Aorta (tissue), 5 donors: ENCODE results near the gene CPTP. TPM values are rescaled to one million over a fixed set of nuclear protein-coding genes. Genes with fewer than 3 reads are reported as not detected.

ENCODE experiments used
- ATAC-seq: fragments of 200-7000 bp; cut with Tn5 transposase; one replicate; pipeline ENCODE4 v1.9.1; 2022; ENCODE audit warnings: moderate library complexity; ENCODE audit not compliant: low FRiP score
- DNase-seq, 2 donors: peaks; one replicate each; pipeline ENCODE4 v3.0.0-alpha.2; 2020
- H3K27ac ChIP-seq, 2 donors: one replicate each; pipeline ENCODE4 v1.5.1; 2013; ENCODE audit warnings: low read length in 2 of 2, mild to moderate bottlenecking in 2 of 2, moderate library complexity in 2 of 2, control low read depth in 1 of 2, inconsistent platforms in 1 of 2, low read depth in 1 of 2
- H3K27me3 ChIP-seq, 2 donors: one replicate each; pipeline ENCODE4 v1.6.1; 2013; ENCODE audit warnings: control low read depth in 1 of 2, low read length in 1 of 2, mild to moderate bottlenecking in 1 of 2, moderate library complexity in 1 of 2; ENCODE audit not compliant: insufficient read depth in 2 of 2, control insufficient read depth in 1 of 2
- H3K36me3 ChIP-seq, 2 donors: one replicate each; pipeline ENCODE4 v1.6.1; 2013; ENCODE audit warnings: control low read depth in 1 of 2, low read length in 1 of 2, mild to moderate bottlenecking in 1 of 2; ENCODE audit not compliant: insufficient read depth in 2 of 2, control insufficient read depth in 1 of 2
- H3K4me1 ChIP-seq, 2 donors: one replicate each; pipeline ENCODE4 v1.6.1; 2013; ENCODE audit warnings: low read length in 2 of 2, control low read depth in 1 of 2, mild to moderate bottlenecking in 1 of 2, moderate library complexity in 1 of 2; ENCODE audit not compliant: insufficient read depth in 2 of 2, control insufficient read depth in 1 of 2
- H3K4me3 ChIP-seq, 2 donors: one replicate each; pipeline ENCODE4 v1.5.1; 2013; ENCODE audit warnings: low read length in 2 of 2, control low read depth in 1 of 2, mild to moderate bottlenecking in 1 of 2
- H3K9me3 ChIP-seq: one replicate; pipeline ENCODE4 v1.6.1; 2013; ENCODE audit warnings: mild to moderate bottlenecking, low read length; ENCODE audit not compliant: control insufficient read depth
- WGBS, 2 donors: extraction: QIAGEN DNeasy Blood & Tissue Kit; methylation state at CpG; one replicate each; pipeline ENCODE4 v1.1.7; 2013; 5-methylcytosine and 5-hydroxymethylcytosine counted together
- intact Hi-C, 2 donors: fragments of 100-400 bp; cut with DNase I; formaldehyde crosslinking; loops; one replicate each; pipeline versions ENCODE4 v1.14.2 to v1.15.0; 2022
- polyA plus RNA-seq, 2 donors: library from polyadenylated mRNA; stranded (reverse); fragments of 200-250 nt; gene quantifications; one replicate each; pipeline ENCODE4 v1.2.3, GENCODE V29; 2013
- total RNA-seq, 2 donors: library from RNA; stranded (reverse); fragmentation: NEBNext Ultra II Directional; extraction: Animal tissue kit (Norgen Biotek cat#: 25700); gene quantifications; one replicate each; pipeline ENCODE4 v1.2.1, GENCODE V29; 2021
- donor health status: healthy with polysubstance abuse.
- donor health status: Bipolar disorder and iron deficiency.
- donor health status: DM: no; HTN: no; CAD: no.
- donor health status: DM: no; HTN: no; CAD: no.
- donor health status: DM: yes; HTN: yes; CAD: no.

The CPTP gene
- total and polyA plus RNA-seq, 4 donors, result 12.9 to 16.4 (median 14.4) TPM

- ATAC-seq, result no peak
- Histone ChIP-seq H3K4me3 (no peak overlapping the region), H3K27me3 (no peaks in the 10 kb centered on the region), H3K9me3 (no peaks in the 10 kb centered on the region), H3K27ac (no peak overlapping the region), H3K36me3 (no peaks in the 10 kb centered on the region), H3K4me1 (no peaks in the 10 kb centered on the region)
- DNase-seq, result no peak
- WGBS, 2 donors, result 78 to 82% methylated on average over 10 of the region's 10 CpGs
- intact Hi-C loops, result no loop called here
These were observed 22.5 kb downstream of the CPTP start for GRCh38 chr1:1347026-1347595.

GRCh38 chr1:1347663-1348419 lies 23.2 kb downstream of the CPTP start:
- H3K4me1 ChIP-seq, result no peaks in the 10 kb centered on the region
- H3K27ac ChIP-seq, result no peak overlapping the region
- H3K9me3 ChIP-seq, result no peaks in the 10 kb centered on the region
- no peak for ATAC-seq
- intact Hi-C loops, result loop anchor here in 1 of 2 donors (2.0 kb wide), 1 partner anchor 25 kb away; no protein-coding TSS in a partner anchor
- H3K4me3 ChIP-seq, result peak overlapping the region; percentile 82 to 85
- H3K27me3 ChIP-seq, result no peaks in the 10 kb centered on the region
- no peak for DNase-seq
- H3K36me3 ChIP-seq, result no peaks in the 10 kb centered on the region
- 11 to 13% methylated on average over 26 of the region's 26 CpGs for WGBS, 2 donors

DNA sequence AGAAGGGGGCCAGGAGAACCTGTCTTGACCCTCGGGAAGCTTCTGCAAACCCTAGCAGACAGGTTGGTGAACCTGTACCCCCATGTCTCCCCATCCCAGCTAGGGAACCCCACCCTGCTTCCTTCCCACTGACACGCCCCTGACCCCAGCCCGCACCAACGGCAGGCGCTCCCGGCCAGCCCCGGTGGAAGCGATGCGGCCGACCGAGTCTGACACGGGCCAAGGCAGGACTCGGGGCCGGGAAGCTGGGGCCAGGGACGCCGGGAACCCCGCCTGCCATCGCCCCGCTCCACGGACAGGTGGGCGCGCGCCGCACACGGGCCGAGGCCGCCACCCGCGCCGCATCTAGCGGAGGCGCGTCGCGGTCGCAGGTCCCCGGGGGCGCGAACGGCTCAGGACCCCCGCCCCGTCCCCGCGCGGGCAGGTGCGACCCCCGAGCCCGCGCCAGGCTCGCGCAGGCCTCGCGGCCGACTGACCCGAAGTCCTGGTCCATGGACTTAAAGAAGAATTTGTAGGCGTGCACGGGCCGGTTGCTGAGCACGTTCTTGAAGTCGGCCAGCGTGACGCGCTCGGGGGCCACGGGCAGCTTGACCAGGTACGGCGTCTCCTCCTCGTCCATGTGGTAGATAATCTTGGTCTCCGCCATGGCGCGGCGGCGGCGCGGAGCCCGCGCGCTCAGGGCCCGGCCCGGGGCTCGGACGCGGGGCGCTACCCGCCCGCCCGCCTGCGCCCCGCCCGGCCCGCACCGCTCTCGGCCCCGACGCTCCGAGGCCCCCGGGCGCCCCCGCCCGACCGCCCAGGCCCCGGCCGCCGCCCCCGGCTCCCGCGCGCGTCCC lies 24.0 kb downstream of the CPTP start:
- no peaks in the 10 kb centered on the region for H3K9me3 ChIP-seq
- H3K27me3 ChIP-seq, result no peaks in the 10 kb centered on the region
- WGBS, 2 donors, result 0 to 1% methylated on average over 61 to 109 of the region's 109 CpGs
- DNase-seq (no peak), ATAC-seq (no peak)
- H3K4me3 ChIP-seq, result peak overlapping the region; percentile 82 to 85
- H3K36me3 ChIP-seq, result no peaks in the 10 kb centered on the region
- H3K4me1 ChIP-seq, result no peaks in the 10 kb centered on the region
- no peak overlapping the region for H3K27ac ChIP-seq
- intact Hi-C loops, result loop anchor here (1.0 to 2.0 kb wide), 2 partner anchors 24 kb away; no protein-coding TSS in a partner anchor

- intact Hi-C loops, result loop anchor here (1.0 to 2.0 kb wide), 2 partner anchors 23 kb away; no protein-coding TSS in a partner anchor
These were observed 24.8 kb downstream of the CPTP start, which contains the start of gene DVL1 for GRCh38 chr1:1349256-1350012. DVL1 (minus strand) TSS chr1:1349418; CDS start chr1:1349065, 353 bp downstream.

GRCh38 chr1:1351511-1352427 lies 27.2 kb downstream of the CPTP start:
- no peaks in the 10 kb centered on the region for H3K27me3 ChIP-seq
- H3K4me3 ChIP-seq, result no peak overlapping the region
- H3K36me3 ChIP-seq, result no peaks in the 10 kb centered on the region
- DNase-seq (no peak), ATAC-seq (peak; percentile 62)
- H3K4me1 ChIP-seq, result no peaks in the 10 kb centered on the region
- H3K9me3 ChIP-seq, result no peaks in the 10 kb centered on the region
- 38 to 40% methylated on average over 29 of the region's 29 CpGs for WGBS, 2 donors
- H3K27ac ChIP-seq, result no peak overlapping the region
- intact Hi-C loops, result no loop called here

More at GRCh38 chr1:1349256-1350012, 24.8 kb downstream of the CPTP start, which contains the start of gene DVL1:
- Histone ChIP-seq H3K4me3 (peak within 1 kb of the TSS; percentile 82 to 85), H3K9me3 (no peaks in the 10 kb centered on the region), H3K27ac (peak within 1 kb of the TSS in 1 of 2 donors; percentile 63), H3K4me1 (no peaks in the 10 kb centered on the region), H3K36me3 (no peaks in the 10 kb centered on the region), H3K27me3 (no peaks in the 10 kb centered on the region)
- 0 to 1% methylated on average over 19 to 122 of the region's 122 CpGs for WGBS, 2 donors
- peak; percentile 64 for ATAC-seq
- DNase-seq, result peak; percentile 82 to 92

DNA sequence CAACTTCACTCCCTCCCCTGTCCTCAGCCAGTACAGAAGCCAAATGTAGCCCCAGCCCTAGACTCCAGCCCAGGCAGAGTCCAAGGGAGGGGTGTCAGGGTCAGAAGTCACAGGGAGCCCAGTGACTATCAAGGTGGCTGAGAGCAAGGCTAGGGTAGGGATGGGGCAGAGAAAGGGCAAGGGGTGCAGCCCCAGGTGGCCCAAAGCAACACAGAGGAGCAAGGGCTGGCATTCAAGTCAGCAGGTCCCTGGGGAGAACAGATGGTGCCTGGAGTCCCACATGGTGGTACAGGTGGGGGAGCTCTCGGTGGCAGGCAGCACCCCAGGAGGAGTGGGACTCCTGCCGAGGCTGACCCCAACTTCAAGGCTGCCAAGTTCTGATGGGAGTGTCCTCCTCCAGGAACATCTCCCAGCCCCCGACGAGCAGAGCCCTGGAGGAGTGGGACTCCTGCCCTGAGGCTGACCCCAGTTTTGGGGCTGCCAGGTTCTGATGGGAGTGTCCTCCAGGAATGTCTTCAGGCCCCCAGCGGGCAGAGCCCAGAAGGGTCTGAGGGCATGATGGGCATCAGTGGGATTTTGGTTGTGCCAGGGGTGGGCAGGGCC lies 28.3 kb downstream of the CPTP start:
- intact Hi-C loops, result no loop called here
- WGBS, 2 donors, result 28 to 29% methylated on average over 3 to 5 of the region's 5 CpGs
- DNase-seq (no peak), ATAC-seq (no peak)
- H3K36me3 ChIP-seq, result no peaks in the 10 kb centered on the region
- H3K27me3 ChIP-seq, result no peaks in the 10 kb centered on the region
- no peak overlapping the region for H3K4me3 ChIP-seq
- H3K4me1 ChIP-seq, result no peaks in the 10 kb centered on the region
- H3K9me3 ChIP-seq, result no peaks in the 10 kb centered on the region
- no peak overlapping the region for H3K27ac ChIP-seq

- H3K27ac ChIP-seq, result no peak overlapping the region
- intact Hi-C loops, result no loop called here
- no peak for DNase-seq
- WGBS, 2 donors, result 67 to 68% methylated on average over 28 of the region's 28 CpGs
- ATAC-seq, result no peak
- H3K36me3 ChIP-seq, result no peaks in the 10 kb centered on the region
- H3K4me1 ChIP-seq, result no peaks in the 10 kb centered on the region
- no peaks in the 10 kb centered on the region for H3K9me3 ChIP-seq
- H3K27me3 ChIP-seq, result no peaks in the 10 kb centered on the region
- no peak overlapping the region for H3K4me3 ChIP-seq
These were observed 29.0 kb downstream of the CPTP start for GRCh38 chr1:1353389-1354151.
